Embryonic facial prominence (tissue), 1 donor: ENCODE results near the gene SLC18A2.

ENCODE experiments used
- DNase-seq: peaks from one replicate; pipeline ENCODE4 v3.0.0-alpha.2; 2016; ENCODE audit errors: extremely low spot score

SLC18A2 gene

DNA sequence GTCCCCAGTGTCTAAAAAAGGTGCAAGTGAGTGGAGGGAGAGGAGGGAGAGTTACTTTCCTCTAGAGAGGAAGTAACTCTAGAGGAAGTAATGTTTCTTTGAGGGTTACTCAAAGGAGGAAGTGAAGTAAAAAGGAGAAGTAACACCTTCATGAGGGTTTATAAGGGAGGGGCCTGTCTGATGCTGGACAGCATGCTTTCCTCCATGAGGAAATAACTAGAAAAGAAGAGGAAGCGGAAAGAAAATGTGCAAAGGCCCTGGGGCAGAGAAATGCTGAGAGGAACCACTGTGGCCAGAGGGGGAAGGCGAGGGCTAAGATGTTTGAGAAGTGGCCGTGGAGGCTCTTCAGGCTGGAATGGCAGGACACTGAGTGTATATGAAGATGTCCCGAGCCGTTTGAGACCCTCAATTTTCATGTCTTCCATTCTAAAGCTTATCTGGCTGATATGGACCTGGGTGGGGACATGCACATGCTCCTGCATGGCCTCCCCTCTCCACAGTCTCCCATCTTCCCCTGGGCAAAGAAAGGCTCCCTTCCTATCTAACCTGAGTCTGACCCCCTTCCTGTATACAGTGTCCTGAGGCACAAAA lies 3.4 kb upstream of the SLC18A2 start:
- DNase-seq = no peak

DNA sequence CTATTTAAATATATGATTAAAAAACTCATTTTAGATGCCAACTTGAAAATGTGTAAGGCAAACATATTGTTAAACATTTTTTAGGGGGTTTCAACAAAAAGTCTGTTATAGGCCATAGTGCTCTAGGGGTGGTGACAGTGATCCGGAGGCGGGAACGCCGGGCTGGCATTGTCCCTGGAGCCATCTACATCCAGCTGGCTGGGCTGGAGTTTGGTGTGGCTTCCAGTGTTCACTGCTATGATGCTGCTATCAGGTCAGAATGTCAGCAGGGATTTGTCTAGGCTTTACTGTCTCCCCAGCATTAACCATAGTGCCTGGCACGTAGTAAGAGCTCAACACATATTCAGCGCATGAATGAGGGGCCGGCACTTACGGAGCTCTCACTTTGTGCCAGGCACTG lies 1.9 kb upstream of the SLC18A2 start:
- DNase-seq = no peak

DNA sequence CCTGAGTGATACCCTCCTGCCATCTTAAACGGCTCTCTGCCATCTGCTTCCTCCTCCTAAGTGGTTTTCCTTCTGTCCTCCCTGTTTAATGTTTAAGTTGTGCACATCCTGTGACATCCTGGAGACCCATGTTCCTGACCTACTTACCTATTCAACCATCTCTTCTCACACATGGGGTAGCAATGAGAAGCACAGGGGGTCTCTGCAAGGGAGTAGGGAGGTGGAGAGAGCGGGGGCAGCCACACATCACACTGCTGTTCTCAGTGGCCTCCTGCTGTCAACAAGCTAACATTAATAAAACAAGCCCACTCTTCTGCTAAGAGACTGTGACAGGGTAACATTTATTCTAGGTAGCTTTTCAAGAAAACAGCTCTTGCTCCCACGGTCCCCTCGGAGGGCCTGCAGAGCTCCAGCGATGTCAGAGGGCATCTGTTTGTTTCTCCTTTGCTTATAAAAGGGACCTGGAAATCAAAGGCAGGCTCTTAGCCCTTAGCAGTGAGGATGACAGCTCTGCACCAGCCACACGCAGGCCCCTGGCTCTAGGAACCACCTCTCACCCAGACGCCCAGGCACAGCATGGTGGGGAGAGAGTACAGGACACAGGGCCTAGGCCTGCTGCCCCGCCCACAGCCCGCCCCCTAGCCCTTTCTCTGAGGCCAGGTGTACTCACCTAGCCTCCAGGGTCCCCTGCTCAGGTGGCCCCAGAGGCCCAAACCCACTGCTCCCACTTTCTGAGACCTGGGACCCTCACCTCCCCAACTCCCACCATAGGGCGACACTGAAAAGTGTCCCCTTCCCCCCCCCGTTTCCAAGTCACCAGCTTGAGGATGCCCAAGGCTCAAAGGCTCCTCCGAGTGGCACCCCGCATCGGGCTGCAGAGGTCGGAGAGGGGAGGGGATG lies 943 bp upstream of the SLC18A2 start:
- DNase-seq = no peak

DNA sequence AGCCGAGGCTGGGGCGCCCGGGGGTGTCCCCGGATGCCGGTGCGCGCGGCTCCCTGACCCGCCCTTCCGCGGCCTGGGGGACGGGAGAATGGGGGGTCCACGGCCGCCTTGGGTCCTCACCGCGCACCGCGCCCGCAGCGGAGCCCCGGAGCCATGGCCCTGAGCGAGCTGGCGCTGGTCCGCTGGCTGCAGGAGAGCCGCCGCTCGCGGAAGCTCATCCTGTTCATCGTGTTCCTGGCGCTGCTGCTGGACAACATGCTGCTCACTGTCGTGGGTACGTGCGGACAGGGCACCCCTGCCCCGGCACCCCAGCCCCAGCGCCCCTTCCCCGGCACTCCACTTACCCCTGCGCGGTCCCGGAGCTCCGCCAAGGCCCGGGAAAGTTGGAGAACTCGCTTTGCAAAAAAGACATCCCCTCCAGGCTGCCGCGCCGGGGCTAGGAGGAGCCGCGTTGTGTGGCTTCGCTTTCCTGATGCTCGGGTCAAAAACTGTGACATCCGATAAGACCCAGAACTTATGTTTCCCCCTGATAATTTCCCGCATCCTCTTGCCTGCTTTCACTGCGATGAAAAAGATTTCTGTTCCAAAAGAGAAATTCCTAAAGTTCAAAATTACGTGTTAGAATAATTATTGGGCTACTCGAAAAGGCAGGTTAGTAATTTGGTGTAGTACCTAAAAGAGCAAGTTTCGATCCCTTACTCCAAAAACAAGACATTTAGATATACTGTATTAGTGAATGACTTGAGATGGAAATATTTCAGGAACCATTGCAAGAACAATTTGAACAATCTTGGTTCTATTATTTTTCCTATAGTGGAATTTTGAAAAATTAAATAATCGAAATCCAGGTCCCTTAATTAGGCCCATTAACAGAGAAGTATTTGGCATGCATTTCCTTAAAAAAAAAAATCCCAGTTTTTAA lies 888 bp downstream of the SLC18A2 start:
- DNase-seq = no peak

DNA sequence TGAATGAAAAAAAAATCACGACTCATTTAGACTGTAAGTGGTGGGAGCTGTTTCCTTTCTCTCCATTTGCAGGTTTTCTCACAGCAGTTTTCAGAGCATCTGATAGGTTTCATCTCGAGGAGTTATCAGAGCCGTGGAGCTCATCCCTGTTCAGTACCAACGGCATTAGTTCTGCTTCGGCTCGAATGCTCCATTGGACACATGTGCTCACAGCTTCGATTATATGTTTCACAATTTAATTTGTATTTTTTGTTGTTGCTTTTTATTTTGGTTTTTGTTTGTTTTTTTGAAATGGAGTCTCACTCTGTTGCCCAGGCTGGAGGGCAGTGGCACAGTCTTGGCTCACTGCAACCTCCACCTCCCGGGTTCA lies 1.5 kb downstream of the SLC18A2 start:
- no peak for DNase-seq

DNA sequence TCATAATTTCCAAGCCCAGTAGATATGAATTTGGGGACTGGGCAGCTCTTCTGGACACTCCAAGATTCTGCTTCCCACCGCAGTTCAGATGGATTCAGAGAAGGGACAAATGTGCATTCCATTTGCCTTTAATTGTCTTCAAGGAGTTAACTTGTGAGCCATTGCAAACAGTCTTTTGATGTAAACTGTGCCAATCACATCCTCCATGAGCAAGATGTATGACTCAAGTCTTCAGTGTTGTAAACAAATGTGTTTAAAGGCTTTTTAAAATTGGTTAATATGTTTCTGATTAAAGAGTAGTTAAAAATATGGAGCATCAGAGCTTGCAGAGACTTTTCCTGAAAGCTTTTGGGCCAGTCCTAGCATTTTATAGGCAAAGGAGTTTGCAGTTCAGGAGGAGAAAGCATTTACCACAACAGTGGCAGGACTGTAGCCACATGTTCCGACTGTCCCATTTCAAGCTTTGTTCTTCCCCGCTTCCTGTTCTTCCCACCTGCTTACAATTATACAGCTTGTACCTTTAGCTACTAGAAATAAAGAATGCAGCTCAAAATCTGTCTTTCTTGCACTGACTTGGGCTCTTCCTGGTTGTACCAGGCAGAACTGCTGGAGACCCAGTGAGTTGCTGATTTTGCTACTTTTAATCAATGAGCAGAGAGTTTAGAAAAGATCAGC lies 6.2 kb downstream of the SLC18A2 start:
- no peak for DNase-seq

DNA sequence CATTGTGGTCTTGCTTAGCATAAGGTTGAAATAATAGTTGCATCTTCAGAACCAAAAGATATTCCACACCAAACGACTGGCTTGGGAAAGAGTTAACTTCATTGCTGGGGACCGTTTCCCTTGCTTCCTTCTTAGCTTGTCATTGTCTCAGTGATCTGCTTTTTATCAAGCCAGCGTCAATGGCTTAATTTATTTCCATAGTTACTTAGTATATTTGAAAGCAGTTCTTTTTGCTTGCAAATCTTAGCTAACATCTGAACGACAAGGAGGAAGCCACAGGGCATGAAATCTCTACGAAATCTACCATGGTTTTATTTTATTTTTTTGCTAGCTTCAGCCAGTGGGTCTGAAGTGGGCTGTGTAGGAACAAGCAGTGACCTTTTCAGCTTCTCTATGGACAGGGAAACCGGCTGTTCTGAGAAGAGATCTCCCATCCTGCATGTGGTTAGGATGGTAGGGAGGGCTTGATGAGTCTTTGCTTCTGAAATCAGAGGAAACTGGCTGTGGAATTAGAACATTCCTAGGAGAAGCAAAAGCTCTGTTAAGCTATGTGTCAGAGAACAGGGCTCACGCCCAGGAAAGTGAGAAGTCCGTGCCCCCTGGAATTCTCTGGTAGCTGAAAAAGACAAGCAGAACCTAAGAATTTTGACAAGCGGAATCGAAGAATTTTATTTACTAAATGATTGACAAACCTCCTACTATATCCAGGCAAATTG lies 8.0 kb downstream of the SLC18A2 start:
- DNase-seq = no peak

DNA sequence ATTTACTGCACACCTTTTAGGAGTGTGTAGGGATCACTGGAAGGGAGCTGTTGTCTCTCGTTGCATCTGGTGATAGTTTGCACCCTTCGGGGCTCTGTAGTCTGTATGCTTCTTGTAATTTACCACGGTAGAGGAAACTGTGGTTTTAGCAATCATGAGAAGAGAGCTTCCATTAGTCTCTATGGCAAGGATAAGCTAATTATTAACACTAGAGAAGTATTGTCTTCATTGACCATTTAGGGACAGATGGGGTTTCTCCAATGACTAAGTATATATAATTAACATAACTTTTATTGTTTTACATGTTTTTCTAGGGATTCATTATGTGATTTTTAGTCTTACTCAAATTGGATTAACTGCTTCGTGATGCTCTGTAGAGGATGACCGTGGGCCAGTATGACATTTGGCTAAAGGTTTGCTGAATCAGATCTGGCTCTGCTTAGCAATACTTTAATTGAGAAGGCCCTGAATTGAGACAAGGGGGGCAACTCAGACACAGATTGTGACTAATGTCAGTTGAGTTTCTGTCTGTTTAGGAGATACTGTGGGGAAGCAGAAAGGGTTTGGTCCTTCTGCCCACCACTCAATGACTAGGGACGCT lies 8.7 kb downstream of the SLC18A2 start:
- no peak for DNase-seq

DNA sequence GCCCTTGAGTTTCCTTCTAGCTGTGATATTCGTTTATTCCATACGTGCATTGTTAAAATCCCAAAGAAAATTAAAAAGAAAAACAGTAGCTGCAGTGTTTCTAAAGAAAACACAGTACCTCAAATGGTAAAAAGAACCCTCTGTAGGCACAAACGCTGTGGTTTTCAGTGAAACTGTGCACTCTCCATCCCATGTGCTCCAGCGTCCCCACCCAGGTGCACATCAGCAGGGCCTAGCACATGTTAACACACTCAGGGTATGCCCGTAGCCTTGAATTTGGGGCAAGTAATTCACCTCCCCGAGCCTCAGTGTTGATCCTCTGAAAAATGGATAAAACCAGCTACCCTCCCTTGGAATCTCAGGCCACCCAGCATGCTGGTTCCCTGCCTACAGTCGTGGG lies 9.5 kb downstream of the SLC18A2 start:
- no peak for DNase-seq

DNA sequence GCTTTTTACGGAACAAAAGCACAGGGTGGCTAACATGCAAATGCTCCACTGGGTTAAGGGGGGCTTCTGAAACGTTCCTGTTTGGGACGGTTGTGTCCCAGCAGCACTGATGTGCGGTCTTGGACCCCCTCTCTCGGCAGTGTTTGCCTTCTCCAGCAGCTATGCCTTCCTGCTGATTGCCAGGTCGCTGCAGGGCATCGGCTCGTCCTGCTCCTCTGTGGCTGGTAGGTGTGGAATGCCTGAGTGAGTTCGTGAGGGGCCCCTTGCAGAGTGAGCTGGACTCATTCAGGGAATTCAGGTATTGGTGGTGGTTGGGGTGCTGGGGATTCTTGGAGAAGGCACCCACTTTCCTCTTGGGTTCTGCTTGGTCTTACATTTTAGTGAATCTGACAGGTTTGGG lies 13.0 kb downstream of the SLC18A2 start:
- DNase-seq = no peak

GRCh38 chr10:117254338-117254737 lies 13.4 kb downstream of the SLC18A2 start:
- no peak for DNase-seq

DNA sequence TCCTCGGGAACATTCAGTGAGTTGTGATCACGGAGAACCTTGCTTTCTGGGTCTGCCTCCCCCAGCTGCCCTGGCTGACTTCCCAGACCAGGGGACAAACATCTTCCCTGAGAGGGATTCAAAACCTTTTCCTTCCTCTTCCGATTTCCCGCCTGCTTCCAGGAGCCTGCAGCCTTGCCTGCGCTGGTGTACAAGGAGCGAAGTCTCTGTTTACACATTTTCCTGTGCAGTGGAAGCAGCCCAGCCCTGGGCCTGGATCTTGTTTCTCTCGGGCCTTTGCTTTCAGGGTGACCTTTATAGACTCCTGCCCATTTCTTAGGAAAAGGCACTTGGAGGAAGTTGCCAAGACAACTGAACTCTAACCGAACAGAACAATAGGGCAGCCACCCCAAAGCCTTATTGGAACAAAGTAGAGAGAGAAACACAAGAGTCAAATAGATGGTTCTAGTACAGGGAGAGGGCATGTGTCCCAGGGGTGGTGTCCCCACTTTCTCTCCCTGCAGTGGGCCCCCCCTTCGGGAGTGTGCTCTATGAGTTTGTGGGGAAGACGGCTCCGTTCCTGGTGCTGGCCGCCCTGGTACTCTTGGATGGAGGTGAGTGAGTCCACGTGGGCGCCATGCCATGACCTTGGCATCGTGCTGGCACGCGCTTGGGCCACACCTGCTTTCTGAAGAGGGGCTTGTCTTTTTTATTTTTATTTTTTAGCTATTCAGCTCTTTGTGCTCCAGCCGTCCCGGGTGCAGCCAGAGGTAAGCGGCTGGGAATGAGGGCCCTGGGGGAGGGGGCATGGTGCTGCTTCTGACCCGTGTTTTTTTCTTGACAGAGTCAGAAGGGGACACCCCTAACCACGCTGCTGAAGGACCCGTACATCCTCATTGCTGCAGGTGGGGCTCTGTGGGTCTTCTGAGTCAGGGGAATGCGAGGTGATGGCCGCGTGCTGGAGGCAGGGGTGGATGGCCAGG lies 14.1 kb downstream of the SLC18A2 start:
- DNase-seq = no peak

DNA sequence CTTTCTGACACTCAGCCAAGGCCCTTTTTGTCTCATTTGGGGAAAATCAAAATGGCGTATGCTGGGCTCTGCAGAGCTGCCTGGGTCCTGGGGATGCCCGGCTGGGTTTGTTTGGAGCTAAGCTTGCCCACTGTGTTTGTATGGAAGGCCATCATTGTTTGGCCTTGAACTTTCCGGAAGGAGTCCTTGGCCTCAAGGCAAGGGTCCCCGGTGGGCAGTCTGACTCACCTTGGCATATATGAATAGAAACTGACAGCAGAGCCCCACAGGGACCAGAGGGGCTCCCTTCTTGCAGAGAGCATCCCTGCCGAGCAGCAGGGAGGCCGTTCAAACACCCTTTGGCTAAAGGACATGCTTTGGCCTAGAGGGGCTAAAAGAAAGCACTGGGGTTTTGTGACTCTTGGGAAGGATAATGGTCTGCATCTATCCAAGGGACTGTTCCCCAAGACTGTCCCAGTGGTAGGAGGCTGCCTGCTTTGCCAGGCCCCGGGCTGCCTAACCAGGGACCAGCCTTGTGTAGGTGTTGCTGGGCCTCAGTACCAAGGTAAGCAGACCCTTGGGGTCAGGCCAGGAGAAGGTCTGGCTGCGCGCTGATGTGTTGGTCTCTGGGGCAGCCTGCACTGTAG lies 15.0 kb downstream of the SLC18A2 start:
- no peak for DNase-seq

DNA sequence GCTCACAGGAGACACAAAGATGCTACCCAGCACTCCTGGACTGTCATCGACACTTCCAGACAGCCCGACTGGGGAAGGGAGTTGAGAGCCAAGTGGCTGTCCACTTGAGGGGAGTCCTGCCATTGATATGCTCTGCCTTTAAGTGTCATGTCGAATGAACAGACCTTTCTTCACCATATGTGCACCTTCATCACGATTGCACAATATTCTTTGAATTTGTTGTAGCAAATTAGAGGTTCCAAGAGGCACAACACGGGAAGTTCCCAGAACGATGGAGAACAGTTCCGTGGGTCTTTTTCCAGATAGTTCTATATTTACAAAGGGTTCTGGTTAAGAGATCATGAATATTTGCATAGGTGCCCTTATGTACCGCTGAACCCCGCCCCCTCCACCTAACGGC lies 16.0 kb downstream of the SLC18A2 start:
- DNase-seq = no peak

DNA sequence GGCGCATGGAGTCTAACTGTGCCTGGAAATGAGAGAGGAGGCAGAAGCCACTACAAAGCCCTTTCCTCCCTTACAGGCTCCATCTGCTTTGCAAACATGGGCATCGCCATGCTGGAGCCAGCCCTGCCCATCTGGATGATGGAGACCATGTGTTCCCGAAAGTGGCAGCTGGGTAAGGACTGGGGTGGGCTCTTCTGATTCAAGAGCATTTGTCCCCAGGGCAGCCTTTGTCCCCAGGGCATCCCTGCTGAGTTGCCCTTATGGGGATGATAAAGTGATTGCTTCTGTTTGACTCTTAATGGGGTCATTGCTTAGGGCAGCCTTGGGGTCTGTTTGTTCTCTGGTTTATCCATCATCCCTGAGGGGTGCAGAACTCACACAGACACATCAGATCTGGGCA lies 16.8 kb downstream of the SLC18A2 start:
- DNase-seq = no peak

- no peak for DNase-seq
Observed at GRCh38 chr10:117259279-117259678, 18.4 kb downstream of the SLC18A2 start.

DNA sequence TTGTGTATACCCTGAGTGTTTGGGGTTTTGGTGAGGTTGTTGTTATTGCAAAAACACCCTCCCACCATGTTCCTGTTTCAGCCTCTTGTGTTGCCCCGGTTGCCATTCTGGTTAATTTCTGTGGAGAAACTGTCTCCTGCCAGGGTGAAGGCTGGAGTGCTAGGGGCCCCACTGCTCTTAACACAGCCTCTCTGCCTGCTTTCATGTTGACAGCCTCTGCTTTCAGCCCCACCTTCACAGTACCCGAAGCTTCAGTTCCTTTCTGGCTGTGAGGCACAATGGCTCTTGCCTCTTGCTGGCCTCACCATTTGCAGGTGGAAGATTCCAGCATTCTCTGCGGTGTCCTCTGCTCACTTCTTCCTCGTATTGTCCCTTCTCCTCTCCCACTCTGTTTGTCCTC lies 19.2 kb downstream of the SLC18A2 start:
- no peak for DNase-seq

GRCh38 chr10:117261501-117261900 lies 20.6 kb downstream of the SLC18A2 start:
- no peak for DNase-seq

DNA sequence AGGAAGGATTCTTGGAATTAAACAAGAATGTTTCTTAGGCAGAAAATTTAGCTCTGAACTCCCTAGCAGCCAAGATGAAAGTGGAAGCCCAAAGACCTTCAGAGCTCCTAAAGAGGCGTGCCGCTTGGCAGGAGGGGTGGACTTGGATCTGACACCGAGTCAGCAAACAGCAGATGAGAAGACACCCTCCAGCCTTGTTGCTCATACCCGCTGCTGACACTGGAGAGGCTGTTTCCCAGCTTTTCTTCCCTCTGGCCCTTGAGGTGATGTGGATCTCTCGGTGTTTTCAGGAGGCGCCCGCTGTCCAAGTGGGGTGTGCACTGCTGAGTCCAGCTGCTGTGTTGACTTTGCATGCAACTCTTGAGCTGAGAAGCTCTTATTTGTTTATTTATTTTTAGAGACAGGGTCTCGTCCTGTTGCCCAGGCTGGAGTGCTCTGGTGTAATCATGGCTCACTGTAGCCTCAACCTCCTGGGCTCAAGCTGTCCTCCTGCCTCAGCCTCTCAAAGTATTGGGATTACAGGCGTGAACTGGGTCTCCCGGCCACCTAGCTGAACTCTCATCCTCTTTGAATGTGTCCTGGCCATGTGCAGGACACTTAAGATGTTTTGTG lies 21.5 kb downstream of the SLC18A2 start:
- DNase-seq = no peak
